Stimulated activated CD4-positive, alpha-beta T cell treated with anti-CD3 and anti-CD28 coated beads, Interleukin-12 subunit alpha, Interleukin-12 subunit beta, amount 100 ng/mL, for 24 hours (primary cell): ENCODE results near the gene ARGFX.
"Not testable (repeated sequence)": the region's sequence is repeated elsewhere in the genome, so short reads cannot be mapped to it uniquely, and the experiment has no call there.

ENCODE experiments used
- DNase-seq, 2 experiments: peaks; one replicate each; pipeline ENCODE4 v3.0.0-alpha.2; 2020; ENCODE audit warnings: low read depth in 2 of 2

Gene ARGFX

DNA sequence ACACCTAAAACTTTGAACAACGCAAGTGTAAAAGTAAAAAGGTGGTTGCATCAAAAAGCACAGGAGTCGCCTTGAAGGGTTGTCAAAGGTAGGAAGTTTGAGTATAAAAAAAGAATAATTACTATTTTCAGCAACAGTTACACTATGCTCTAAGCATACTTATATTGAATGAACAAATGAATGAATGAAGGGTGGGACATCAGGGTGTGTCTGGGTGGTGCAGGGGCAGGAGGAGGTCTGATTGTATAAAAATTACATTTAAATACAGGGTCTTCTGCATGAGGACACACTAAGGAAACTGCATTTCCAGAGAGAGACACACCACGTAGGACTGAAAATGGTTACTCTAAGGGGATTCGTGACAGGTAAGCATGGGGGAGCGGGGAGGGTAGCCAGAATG is at the start of gene ARGFX:
Gene ARGFX (plus strand): TSS at position 301 of the 400 bp plus-strand sequence. CDS start 2,765 bp downstream, outside the sequence.
- DNase-seq, result no peak

GRCh38 chr3:121517953-121518655 is 49.6 kb upstream of the ARGFX start:
- DNase-seq, result no peak

GRCh38 chr3:121520510-121520909 is 47.2 kb upstream of the ARGFX start:
- no peak for DNase-seq

GRCh38 chr3:121529308-121529707 is 38.4 kb upstream of the ARGFX start:
- DNase-seq, result no peak

GRCh38 chr3:121531269-121531668 is 36.5 kb upstream of the ARGFX start:
- no peak for DNase-seq

DNA sequence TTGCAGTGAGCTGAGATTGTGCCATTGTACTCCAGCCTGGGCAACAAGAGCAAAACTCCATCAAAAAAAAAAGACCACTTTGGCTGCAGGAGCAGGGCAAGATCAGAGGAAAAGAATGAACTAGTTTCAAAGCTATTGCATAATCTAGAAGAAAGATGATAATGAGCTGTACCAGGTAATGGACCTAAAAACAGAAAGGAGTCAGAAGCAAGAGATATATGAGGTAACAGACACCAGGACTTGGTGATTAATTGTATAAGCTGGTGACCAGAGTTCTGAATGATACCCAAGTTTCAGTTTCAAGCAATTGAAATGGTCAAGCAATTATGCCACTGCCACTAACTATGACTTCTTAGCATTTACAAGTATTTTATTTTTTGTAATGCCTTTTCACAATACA is 24.8 kb upstream of the ARGFX start:
- no peak for DNase-seq

- DNase-seq, result no peak
Observed at GRCh38 chr3:121545049-121545573, 22.6 kb upstream of the ARGFX start.

DNA sequence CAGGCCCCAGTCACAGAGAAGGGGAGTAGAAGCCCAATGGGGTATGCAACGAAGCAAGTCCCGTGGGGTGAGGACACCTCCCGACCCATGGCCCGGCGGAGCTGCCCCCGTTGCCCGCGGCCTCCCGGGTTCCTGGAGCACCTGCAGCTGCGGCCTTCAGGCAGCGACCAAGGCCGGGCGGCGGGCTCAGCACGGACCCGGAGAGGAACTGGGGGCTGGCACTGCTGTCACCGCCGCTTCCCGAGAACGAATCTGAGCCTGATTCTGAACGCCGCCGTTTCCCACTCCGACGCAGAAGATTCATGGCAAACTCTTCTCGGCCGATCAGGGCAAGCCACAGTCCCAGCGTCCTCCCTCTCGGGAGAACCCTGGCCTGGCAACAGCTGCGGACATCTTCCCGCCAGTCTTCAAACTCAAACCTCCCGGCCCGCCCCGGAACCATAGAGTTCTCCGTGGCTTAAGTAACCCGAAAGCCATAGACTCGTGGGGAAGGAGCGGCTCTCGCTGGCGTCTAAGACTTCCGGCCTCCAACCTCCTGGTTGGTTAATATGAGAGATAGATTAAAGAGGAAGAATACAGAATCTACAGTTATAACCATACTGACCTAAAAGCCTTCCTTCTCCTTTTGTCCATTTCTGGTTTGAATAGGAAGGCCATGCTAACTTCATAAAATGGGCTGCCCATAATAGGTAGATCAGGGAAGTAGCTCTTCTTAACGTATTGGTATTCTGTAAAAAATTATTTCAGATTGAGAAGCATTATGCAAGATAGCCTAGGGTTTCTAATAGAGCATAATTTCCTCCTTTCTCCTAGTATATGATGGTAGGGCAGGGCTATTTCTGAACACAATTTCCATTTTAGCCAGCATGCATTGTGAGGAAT is 21.9 kb upstream of the ARGFX start, which contains the start of gene POLQ:
Gene POLQ (minus strand): TSS at position 415 of the 882 bp plus-strand sequence. CDS start 111 bp downstream, at position 304.
- DNase-seq, result peak; percentile 77 to 81

DNA sequence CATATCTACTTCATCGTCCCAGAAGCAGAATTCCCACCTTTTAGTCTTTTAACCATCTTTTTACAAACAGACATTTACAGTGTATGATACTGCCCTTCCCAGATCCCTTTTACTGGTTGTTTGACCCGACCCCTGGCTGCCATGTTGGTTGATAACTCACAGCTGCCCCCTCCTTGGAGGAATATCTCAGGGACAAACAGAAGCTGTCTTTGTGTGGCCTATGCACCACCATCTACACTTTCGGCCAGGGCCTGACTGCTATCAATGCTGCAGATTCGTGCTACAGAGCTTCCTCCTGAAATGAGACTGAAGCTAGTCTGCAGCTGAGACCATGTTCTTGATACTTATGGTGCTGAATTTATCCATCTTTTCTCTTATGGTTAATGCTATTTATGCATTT is 15.4 kb upstream of the ARGFX start:
- no peak for DNase-seq

DNA sequence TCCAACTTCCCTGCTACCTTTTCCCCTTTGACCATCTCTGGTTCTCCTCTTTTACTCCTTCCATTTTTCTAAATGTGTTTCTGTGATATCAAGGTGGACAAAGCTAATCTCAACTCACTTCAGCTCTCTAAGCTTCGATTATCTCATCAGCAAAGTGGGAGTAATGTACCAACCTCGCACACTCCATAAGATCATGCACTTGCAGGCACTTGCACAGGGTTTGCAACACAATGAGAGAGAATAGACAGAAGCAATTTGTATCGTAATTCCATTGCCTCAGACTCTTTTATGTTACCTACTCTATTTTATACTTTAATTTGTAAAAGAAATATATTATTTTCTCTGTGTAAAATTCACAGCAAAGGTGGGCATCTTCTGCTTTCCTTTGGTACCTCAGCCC is 15.0 kb upstream of the ARGFX start:
- no peak for DNase-seq

GRCh38 chr3:121557426-121557934 is 10.3 kb upstream of the ARGFX start:
- no peak for DNase-seq

- no peak for DNase-seq
Observed at GRCh38 chr3:121562148-121562547, 5.6 kb upstream of the ARGFX start.

DNA sequence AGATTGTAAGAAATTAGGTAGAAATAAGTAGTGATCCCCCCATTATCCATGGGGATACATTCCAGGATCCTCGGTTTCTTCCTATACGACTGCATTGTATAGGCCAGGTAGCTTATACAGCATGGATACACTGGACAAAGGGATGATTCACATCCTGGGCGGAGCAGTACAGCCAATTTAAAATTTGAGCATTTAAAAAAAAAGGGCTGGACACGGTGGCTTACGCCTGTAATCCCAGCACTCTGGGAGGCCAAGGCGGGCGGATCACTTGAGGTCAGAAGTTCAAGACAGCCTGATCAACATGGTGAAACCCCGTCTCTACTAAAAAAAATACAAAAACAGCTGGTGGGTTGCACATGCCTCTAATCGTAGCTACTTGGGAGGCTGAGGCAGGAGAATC is 976 bp upstream of the ARGFX start:
- DNase-seq, result no peak

DNA sequence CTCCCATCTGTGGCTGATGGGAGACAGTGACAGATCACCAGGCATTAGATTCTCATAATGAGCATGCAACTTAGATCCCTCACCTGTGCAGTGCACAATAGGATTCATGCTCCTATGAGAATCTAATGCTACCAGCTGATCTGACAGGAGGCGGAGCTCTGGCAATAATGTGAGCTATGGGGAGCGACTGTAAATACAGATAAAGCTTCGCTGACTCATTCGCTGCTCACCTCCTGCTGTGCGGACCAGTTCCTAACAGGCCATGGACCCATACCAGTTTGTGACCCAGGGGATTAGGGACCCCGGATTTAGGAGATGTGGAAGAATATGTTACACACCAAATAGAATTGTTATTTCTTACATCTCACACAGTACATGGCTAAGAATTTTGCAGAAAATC is 6.7 kb downstream of the ARGFX start:
- no peak for DNase-seq

DNA sequence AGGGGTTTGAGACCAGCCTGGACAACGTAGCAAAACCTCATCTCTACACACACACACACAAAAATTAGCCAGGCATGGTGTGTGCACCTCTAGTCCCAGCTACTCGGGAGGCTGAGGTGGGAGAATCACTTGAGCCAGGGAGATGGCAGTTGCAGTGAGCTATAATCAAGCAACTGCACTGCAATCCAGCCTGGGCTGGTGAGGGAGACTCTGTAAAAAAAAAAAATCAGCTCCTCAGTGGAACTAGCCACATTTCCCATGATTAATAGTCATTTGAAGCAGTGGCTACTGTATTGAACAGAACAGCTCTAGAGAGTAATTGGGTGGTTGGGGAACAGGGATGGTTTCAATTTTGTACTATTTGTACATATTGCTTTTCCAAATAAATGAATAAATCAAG is 13.9 kb downstream of the ARGFX start:
- DNase-seq, result no peak

DNA sequence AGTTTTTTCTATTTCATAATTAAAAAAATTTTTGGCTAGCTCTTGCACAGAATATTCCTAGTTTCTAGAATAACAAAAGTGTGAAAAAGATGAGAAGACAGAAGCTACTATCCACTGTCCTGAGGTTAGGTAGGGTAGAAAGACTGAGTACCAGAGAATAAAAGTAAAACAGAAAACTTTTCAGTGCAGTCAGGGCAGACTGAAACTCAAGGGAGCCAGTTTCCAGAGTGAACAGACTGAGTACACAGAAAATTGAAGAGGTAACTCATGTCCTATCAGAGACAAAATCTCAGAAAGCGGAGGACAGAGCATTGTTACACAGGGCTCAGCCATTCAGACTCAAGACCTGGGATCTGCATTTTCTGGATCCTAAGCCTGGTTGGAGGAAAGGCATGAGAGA is 16.7 kb downstream of the ARGFX start:
- no peak for DNase-seq

- no peak for DNase-seq
Observed at GRCh38 chr3:121592856-121593702, 25.3 kb downstream of the ARGFX start, which contains the start of gene FBXO40. Gene FBXO40, plus strand, starts transcription at chr3:121593379. Its CDS starts 27,197 bp downstream, at chr3:121620576.

- DNase-seq, result not testable (repeated sequence)
Observed at GRCh38 chr3:121593806-121594205, 26.1 kb downstream of the ARGFX start.

- DNase-seq, result no peak
Observed at GRCh38 chr3:121594850-121595249, 27.1 kb downstream of the ARGFX start.

DNA sequence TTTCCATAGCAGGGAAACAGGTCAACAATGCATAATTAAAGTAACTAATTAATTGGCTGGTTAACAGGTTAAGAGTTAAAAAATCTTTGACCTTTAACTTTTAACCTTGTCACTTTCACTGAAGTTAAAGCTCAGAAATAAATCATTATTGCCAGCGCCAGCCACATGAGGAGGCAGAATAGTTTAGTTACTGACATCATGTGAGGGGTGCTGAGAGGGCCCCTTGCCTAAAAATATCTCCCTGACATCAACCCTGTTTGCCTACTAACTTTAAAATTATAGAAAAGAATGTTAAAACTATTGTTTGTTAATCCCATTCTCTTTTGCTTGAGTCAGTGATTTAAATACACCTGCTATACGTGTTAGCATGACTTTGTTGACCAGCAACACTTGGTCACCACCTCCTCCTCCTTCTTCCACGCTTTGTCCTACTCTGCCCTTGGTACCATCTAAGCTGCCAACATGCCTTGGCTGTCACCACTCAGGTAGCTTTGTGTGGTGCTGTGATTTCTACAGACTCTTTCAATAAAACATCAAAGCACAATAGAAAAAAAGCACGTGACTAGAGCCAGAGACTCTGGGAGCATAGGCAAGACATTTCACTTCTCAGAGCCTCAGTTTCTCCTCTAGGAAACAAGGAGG is 28.1 kb downstream of the ARGFX start:
- no peak for DNase-seq

- DNase-seq, result no peak
Observed at GRCh38 chr3:121598564-121598963, 30.8 kb downstream of the ARGFX start.
